ENCODE measurements around the gene TEAD4. TPM values are rescaled to one million over a fixed set of nuclear protein-coding genes. Genes with fewer than 3 reads are reported as not detected.

TEAD4 gene
- total RNA-seq, 2 donors from 2014 or later = 35.7 to 82.5 TPM

DNA sequence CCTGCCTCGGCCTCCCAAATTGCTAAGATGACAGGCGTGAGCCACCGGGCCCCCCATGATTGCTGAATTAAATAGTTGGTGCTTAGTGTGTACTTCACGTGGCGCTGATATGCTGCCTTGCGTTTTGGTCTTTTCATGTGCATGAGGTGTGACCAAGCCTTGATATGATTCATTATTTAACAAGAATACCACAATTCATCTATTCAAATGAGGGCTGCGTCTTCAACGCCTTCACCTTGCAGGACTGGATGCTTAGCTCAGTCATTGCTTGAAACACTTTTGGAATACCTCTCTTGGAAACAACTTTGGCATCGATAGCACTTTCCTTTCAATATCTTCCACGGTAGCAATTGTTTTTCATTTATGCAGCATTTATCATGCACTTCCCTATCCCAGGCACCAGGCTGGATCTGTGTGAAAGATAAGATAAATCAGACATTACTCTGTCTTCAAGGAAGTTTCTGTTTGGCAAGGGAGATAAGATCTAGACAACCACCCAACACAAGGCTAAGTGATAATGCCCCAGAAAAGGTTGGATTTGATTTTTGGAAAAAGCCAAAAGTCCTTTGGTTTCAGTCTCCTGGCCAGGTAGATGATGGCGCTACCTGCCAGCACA is 1.3 kb upstream of the TEAD4 start:
- H3K9me3 Mint-ChIP-seq = no peaks in the 10 kb centered on the region
- H3K27ac Mint-ChIP-seq = peak overlapping the region; percentile 89
- H3K4me1 Mint-ChIP-seq = peaks cover 38% of the 10 kb centered on the region
- peaks cover 2% of the 10 kb centered on the region for H3K36me3 Mint-ChIP-seq (ENCODE audit: low read depth)
- H3K4me3 Mint-ChIP-seq = peak overlapping the region; percentile 69
- H3K27ac ChIP-seq (ENCODE audit: low read depth, low read length) = no peak overlapping the region
- no peaks in the 10 kb centered on the region for H3K27me3 ChIP-seq (ENCODE audit: control insufficient read depth, insufficient read depth, low read length, poor library complexity, severe bottlenecking)
- no peak for DNase-seq
- peak overlapping the region; percentile 88 for H3K4me3 ChIP-seq (ENCODE audit: low read length)
- TF ChIP-seq, protein P1, sequence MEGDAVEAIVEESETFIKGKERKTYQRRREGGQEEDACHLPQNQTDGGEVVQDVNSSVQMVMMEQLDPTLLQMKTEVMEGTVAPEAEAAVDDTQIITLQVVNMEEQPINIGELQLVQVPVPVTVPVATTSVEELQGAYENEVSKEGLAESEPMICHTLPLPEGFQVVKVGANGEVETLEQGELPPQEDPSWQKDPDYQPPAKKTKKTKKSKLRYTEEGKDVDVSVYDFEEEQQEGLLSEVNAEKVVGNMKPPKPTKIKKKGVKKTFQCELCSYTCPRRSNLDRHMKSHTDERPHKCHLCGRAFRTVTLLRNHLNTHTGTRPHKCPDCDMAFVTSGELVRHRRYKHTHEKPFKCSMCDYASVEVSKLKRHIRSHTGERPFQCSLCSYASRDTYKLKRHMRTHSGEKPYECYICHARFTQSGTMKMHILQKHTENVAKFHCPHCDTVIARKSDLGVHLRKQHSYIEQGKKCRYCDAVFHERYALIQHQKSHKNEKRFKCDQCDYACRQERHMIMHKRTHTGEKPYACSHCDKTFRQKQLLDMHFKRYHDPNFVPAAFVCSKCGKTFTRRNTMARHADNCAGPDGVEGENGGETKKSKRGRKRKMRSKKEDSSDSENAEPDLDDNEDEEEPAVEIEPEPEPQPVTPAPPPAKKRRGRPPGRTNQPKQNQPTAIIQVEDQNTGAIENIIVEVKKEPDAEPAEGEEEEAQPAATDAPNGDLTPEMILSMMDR (conservative IDR thresholded peaks at IDR 0.05) = peak; percentile 65
- no peaks in the 10 kb centered on the region for H3K36me3 ChIP-seq (ENCODE audit: control insufficient read depth, insufficient read depth, low read length)
- peaks cover 12% of the 10 kb centered on the region for H3K27me3 Mint-ChIP-seq (ENCODE audit: insufficient read depth)
- H3K9ac ChIP-seq (ENCODE audit: extremely low read depth, low read length, poor library complexity, severe bottlenecking) = peak overlapping the region; percentile 47
- peaks cover 4% of the 10 kb centered on the region for H3K4me1 ChIP-seq (ENCODE audit: control insufficient read depth, insufficient read depth, low read length)
- WGBS, 2 experiments (ENCODE audit: insufficient coverage in 1 of 2, insufficient read length in 1 of 2) = 77 to 95% methylated on average over 8 to 11 of the region's 11 CpGs
- no peaks in the 10 kb centered on the region for H3K9me3 ChIP-seq (ENCODE audit: control insufficient read depth, low read length)

DNA sequence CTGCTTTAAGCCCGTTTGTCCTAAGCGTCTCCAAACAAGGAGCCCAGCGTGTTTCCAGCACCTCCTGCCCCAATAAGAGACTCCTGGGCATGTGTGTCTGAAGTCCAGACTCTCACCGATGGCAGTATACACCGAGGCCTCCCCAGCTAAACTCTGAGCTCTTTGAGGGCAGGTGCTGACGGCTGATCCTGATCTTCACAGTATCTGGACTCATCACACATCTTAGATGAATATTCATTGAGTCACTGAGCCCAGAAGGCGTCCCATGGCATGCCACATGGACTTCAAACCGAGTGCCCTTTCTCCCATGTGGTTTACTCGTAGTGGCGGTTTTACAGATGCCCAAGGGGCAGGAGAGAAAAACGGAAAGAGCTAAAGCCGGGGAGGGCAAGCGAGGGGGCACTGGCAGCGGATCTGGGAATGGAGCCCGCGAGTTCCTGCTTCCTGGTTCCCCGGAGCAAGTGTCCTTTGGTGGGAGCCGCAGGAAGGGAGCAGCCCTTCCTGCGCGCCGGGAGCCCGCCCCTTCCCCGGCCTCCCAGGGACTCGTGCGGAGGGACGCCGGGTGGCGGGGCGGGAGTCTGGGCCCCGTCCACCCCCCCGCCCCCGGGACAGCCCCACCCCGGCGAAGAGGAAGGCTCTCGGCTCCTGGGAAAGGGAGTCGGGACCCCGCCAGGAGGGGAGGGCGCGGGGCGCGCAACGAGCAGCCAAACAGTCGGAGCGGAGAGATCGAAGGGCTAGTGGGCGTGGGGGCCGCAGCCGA is 585 bp upstream of the TEAD4 start:
- Histone ChIP-seq H3K9me3 (ENCODE audit: control insufficient read depth, low read length) (no peaks in the 10 kb centered on the region), H3K36me3 (ENCODE audit: control insufficient read depth, insufficient read depth, low read length) (no peaks in the 10 kb centered on the region), H3K27ac (ENCODE audit: low read depth, low read length) (no peak overlapping the region), H3K9ac (ENCODE audit: extremely low read depth, low read length, poor library complexity, severe bottlenecking) (peak overlapping the region; percentile 47), H3K4me3 (ENCODE audit: low read length) (peak overlapping the region; percentile 88), H3K4me1 (ENCODE audit: control insufficient read depth, insufficient read depth, low read length) (peaks cover 4% of the 10 kb centered on the region), H3K27me3 (ENCODE audit: control insufficient read depth, insufficient read depth, low read length, poor library complexity, severe bottlenecking) (no peaks in the 10 kb centered on the region)
- Mint-ChIP-seq H3K27ac (peak overlapping the region; percentile 89), H3K9me3 (no peaks in the 10 kb centered on the region), H3K4me1 (peaks cover 45% of the 10 kb centered on the region), H3K27me3 (ENCODE audit: insufficient read depth) (peaks cover 12% of the 10 kb centered on the region), H3K4me3 (peak overlapping the region; percentile 69), H3K36me3 (ENCODE audit: low read depth) (peaks cover 2% of the 10 kb centered on the region)
- peak; percentile 89 for DNase-seq
- 1 to 4% methylated on average over 14 to 47 of the region's 48 CpGs for WGBS, 2 experiments (ENCODE audit: insufficient coverage in 1 of 2, insufficient read length in 1 of 2)
- TF ChIP-seq, protein P1 (conservative IDR thresholded peaks at IDR 0.05) = no peak

DNA sequence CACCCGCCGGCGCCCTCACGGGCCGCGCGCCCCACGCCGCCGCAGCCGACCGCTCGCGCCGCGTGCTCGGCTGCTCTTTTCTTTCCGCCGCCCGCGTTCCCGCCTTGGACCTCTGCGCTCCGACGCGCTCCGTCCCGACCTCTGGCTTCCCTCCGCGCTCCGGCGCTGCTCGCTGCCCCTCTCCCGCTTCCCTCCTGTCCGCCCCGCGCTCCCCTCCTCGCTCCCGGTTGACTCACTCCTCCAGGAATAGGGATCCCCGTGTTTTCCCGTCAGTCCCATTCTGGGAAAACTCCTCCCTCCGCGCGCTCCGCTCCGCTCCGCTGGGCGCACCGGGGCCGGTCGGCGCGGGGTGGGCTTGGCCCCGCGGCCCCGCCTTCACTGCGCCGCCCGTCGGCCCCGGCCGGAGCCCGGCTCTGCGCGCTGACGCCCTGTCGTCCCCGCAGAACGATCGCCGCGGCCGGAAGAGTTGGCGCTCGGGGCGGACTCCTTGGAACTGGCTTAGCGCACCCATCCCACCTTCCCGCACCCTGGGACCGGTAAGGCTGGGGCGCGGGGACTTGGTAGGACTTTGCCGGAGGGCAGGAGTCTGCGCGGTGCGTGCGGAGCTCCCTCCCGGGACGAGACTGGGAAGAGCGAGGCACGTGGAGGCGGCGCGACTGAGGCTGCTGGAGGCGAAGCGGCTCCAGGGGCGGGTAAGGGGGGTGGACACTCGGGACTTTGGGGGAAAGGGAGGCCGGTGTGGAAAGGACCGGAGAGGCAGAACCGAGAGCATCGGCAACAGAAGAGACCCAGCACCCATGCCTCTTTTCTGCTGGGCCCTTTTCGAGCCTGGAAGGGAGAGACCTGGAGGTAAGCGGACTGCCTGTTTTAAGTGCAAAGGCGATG is 550 bp downstream of the TEAD4 start:
- no peaks in the 10 kb centered on the region for H3K9me3 ChIP-seq (ENCODE audit: control insufficient read depth, low read length)
- H3K4me1 Mint-ChIP-seq = peaks cover 52% of the 10 kb centered on the region
- peak overlapping the region; percentile 77 for H3K27ac ChIP-seq (ENCODE audit: low read depth, low read length)
- peak overlapping the region; percentile 76 for H3K9ac ChIP-seq (ENCODE audit: extremely low read depth, low read length, poor library complexity, severe bottlenecking)
- TF ChIP-seq, protein P1 (conservative IDR thresholded peaks at IDR 0.05) = peak; percentile 40
- no peaks in the 10 kb centered on the region for H3K27me3 ChIP-seq (ENCODE audit: control insufficient read depth, insufficient read depth, low read length, poor library complexity, severe bottlenecking)
- peak overlapping the region; percentile 69 for H3K4me3 Mint-ChIP-seq
- H3K36me3 ChIP-seq (ENCODE audit: control insufficient read depth, insufficient read depth, low read length) = no peaks in the 10 kb centered on the region
- H3K9me3 Mint-ChIP-seq = no peaks in the 10 kb centered on the region
- H3K27ac Mint-ChIP-seq = peak overlapping the region; percentile 89
- H3K4me1 ChIP-seq (ENCODE audit: control insufficient read depth, insufficient read depth, low read length) = peaks cover 4% of the 10 kb centered on the region
- peaks cover 12% of the 10 kb centered on the region for H3K27me3 Mint-ChIP-seq (ENCODE audit: insufficient read depth)
- H3K36me3 Mint-ChIP-seq (ENCODE audit: low read depth) = peaks cover 6% of the 10 kb centered on the region
- 0 to 2% methylated on average over 37 to 104 of the region's 104 CpGs for WGBS, 2 experiments (ENCODE audit: insufficient coverage in 1 of 2, insufficient read length in 1 of 2)
- peak overlapping the region; percentile 91 for H3K4me3 ChIP-seq (ENCODE audit: low read length)
- peak; percentile 82 for DNase-seq
